Measurements from ENCODE around the gene AHSP.
"Not testable (repeated sequence)": the region's sequence is repeated elsewhere in the genome, so short reads cannot be mapped to it uniquely, and the experiment has no call there.

Gene AHSP

DNA sequence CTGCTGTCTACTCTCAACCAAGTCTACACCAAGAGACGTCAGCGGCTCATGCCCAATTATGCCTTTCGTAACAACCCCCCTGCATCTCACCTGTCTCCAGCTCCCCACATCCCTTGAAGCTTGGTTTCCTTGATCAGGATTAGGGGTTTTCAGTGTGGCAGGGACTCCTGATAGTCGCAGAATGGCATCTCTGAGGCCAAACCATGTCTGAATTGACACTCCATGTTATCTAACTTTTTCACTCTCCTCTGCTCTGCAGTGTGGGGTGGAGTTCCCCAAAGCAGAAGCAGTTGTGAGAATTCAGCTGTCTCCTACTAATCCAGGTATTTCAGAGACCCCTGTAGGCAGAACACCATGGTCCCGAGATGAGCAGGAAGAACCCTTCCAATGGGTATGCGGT, 5.6 kb upstream of the AHSP start:
- H3K36me3 Mint-ChIP-seq (ENCODE audit: low read depth): no peaks in the 10 kb centered on the region
- no peak overlapping the region for H3K4me3 Mint-ChIP-seq
- H3K9me3 Mint-ChIP-seq: peaks cover 10% of the 10 kb centered on the region
- H3K27ac Mint-ChIP-seq: no peak overlapping the region
- no peak for TF ChIP-seq CTCF (IDR thresholded peaks at IDR 0.05)
- H3K27me3 Mint-ChIP-seq (ENCODE audit: low read depth, poor library complexity): peaks cover 22% of the 10 kb centered on the region
- DNase-seq: no peak
- H3K4me1 Mint-ChIP-seq: no peaks in the 10 kb centered on the region

- not testable (repeated sequence) for H3K4me3 Mint-ChIP-seq; H3K9me3 Mint-ChIP-seq; H3K36me3 Mint-ChIP-seq (ENCODE audit: low read depth); DNase-seq; H3K27ac Mint-ChIP-seq; H3K4me1 Mint-ChIP-seq
- H3K27me3 Mint-ChIP-seq (ENCODE audit: low read depth, poor library complexity): peaks cover 22% of the 10 kb centered on the region
Observed at GRCh38 chr16:31523768-31524167, 3.9 kb upstream of the AHSP start.

DNA sequence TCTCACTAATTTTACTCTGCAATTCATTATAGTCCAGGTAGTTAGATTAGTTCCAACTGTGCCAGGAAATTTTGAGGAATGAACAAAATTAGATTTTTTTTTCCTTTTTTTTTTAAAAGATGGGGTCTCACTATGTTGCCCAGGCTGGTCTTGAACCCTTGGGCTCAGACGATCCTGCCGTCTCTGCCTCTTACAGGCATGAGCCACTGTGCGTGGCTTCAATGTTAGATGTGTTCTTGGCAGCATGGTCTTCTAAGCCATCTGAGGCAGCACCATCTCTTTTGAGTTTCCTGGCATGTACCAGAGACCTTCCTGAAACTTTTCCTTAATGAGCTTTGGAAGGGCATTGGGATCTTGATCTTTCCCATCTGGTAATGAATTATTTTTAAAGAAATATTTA, 2.6 kb upstream of the AHSP start:
- no peak for DNase-seq
- TF ChIP-seq CTCF (IDR thresholded peaks at IDR 0.05): no peak
- peaks cover 22% of the 10 kb centered on the region for H3K27me3 Mint-ChIP-seq (ENCODE audit: low read depth, poor library complexity)
- no peak overlapping the region for H3K4me3 Mint-ChIP-seq
- no peaks in the 10 kb centered on the region for H3K36me3 Mint-ChIP-seq (ENCODE audit: low read depth)
- no peaks in the 10 kb centered on the region for H3K9me3 Mint-ChIP-seq
- peaks cover 13% of the 10 kb centered on the region for H3K4me1 Mint-ChIP-seq
- no peak overlapping the region for H3K27ac Mint-ChIP-seq

DNA sequence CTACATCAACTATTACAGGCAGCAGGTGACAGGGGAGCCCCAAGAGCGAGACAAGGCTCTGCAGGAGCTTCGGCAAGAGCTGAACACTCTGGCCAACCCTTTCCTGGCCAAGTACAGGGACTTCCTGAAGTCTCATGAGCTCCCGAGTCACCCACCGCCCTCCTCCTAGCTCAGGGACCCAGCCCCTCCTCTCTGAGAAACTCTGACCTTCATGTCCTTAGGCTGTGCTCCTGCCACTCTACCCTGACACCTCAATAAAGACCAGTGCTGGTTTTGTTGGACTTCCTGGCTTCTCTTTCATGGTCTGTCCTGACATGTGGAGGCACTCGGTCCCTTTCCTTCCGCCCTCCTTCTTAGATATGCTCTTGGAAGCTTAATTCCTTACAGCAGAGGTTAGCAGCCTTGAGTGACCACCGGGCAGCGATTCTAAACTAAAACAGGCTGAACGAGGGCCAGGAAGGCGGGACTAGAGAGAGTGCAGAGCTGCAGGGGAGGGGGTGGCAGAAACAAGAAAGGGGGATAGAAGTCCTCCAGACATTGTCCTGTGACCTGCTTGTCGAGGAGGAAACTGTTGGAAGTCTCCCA, 915 bp downstream of the AHSP start:
- Mint-ChIP-seq H3K9me3 (no peaks in the 10 kb centered on the region), H3K36me3 (ENCODE audit: low read depth) (no peaks in the 10 kb centered on the region), H3K4me1 (peaks cover 13% of the 10 kb centered on the region), H3K27ac (no peak overlapping the region), H3K27me3 (ENCODE audit: low read depth, poor library complexity) (peaks cover 16% of the 10 kb centered on the region), H3K4me3 (peak overlapping the region; percentile 78)
- no peak for TF ChIP-seq CTCF (IDR thresholded peaks at IDR 0.05)
- no peak for DNase-seq

DNA sequence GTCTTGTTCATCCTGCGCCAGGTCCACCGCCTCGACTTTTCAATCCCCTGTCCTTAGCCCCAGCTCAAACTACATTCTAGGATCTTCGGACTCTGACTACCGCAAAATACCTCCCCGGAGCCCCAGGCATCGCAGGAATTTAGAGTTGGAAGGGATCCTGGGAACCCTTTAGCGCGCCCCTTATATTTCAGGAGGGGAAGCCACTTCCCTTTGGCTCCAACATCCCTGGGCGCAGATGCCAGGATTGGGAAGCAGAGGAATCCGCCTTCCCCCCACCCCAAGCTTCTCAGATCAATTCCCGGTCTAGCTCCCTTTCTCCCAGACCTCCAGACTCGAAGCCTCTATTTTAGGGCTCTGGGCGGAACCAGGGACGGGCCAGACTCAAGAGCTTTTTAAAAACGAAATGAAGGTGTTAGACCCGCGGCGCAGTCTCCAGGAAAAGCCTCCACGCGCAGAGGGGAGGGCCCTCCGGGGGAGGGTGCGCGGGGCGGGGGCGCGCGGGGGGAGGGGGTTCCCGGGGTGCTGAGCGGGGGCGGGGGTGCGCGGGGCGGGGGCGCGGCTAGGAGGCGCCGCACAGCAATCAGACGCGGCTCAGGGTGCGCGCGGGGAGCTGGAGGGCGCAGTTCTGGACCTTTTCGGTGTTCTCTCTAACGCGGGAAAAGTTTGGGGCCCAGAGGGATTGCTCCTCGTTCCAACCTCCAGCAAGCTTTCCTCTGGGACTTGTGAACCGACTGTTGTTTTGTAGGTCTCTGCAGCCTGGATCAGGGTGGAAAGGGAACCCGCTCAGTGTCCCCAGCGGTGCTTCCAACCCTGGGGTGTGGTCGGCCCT, 1.6 kb downstream of the AHSP start:
- Mint-ChIP-seq H3K9me3 (no peaks in the 10 kb centered on the region), H3K27ac (no peak overlapping the region), H3K4me3 (peak overlapping the region; percentile 78), H3K4me1 (peaks cover 13% of the 10 kb centered on the region), H3K27me3 (ENCODE audit: low read depth, poor library complexity) (peaks cover 19% of the 10 kb centered on the region), H3K36me3 (ENCODE audit: low read depth) (no peaks in the 10 kb centered on the region)
- DNase-seq: peak; percentile 40
- TF ChIP-seq CTCF (IDR thresholded peaks at IDR 0.05): no peak

- H3K27me3 Mint-ChIP-seq (ENCODE audit: low read depth, poor library complexity): peaks cover 15% of the 10 kb centered on the region
- peaks cover 13% of the 10 kb centered on the region for H3K4me1 Mint-ChIP-seq
- no peak for TF ChIP-seq CTCF (IDR thresholded peaks at IDR 0.05)
- H3K9me3 Mint-ChIP-seq: no peaks in the 10 kb centered on the region
- no peaks in the 10 kb centered on the region for H3K36me3 Mint-ChIP-seq (ENCODE audit: low read depth)
- H3K27ac Mint-ChIP-seq: no peak overlapping the region
- peak overlapping the region; percentile 78 for H3K4me3 Mint-ChIP-seq
- no peak for DNase-seq
Observed at GRCh38 chr16:31529937-31530312, 2.2 kb downstream of the AHSP start.

Measured in nephron progenitor cell (in vitro differentiated cells).